ENCODE measurements around the gene TEX28. TPM values are rescaled to one million over a fixed set of nuclear protein-coding genes. Genes with fewer than 3 reads are reported as not detected.

The TEX28 gene
- total and polyA plus RNA-seq, 7 experiments from 2014 or later = not detected

GRCh38 chrX:154323537-154323936 is 28.6 kb upstream of the TEX28 start:
- H3K27me3 ChIP-seq (ENCODE audit: control insufficient read depth in 2 of 2, insufficient read depth in 2 of 2, low read length in 2 of 2) = no peaks in the 10 kb centered on the region
- H3K36me3 ChIP-seq (ENCODE audit: control insufficient read depth in 2 of 3, insufficient read depth in 3 of 3, low read length in 3 of 3) = no peaks in the 10 kb centered on the region
- no peaks in the 10 kb centered on the region for H3K9me3 ChIP-seq (ENCODE audit: control insufficient read depth in 2 of 3, low read length in 3 of 3)
- Mint-ChIP-seq H3K4me1 (peaks cover 19 to 61% (median 51%) of the 10 kb centered on the region in 7 donors), H3K9me3 (no peaks in the 10 kb centered on the region), H3K4me3 (no peak overlapping the region), H3K27me3 (no peaks in the 10 kb centered on the region), H3K36me3 (no peaks in the 10 kb centered on the region), H3K27ac (no peak overlapping the region)
- POLR2A ChIA-PET = no interaction called here
- H3K4me3 ChIP-seq (ENCODE audit: low read length) = no peak overlapping the region
- CTCF ChIA-PET = interaction anchor here (1.7 kb wide), 1 partner anchor 10 kb away, joined by 3 read pairs; no protein-coding TSS in a partner anchor
- no peak for ATAC-seq
- no peak overlapping the region for H3K27ac ChIP-seq (ENCODE audit: low read depth, low read length)
- DNase-seq = no peak
- H3K4me1 ChIP-seq (ENCODE audit: control insufficient read depth in 2 of 2, insufficient read depth in 2 of 2, low read length in 2 of 2) = peaks cover 26 to 37% of the 10 kb centered on the region in 2 donors
- intact Hi-C loops (cut with micrococcal nuclease) = no loop called here

- no peaks in the 10 kb centered on the region for H3K9me3 Mint-ChIP-seq
- H3K4me1 ChIP-seq (ENCODE audit: control insufficient read depth in 2 of 2, insufficient read depth in 2 of 2, low read length in 2 of 2) = peaks cover 25 to 31% of the 10 kb centered on the region in 2 donors
- H3K27me3 ChIP-seq (ENCODE audit: control insufficient read depth in 2 of 2, insufficient read depth in 2 of 2, low read length in 2 of 2) = no peaks in the 10 kb centered on the region
- H3K27ac ChIP-seq (ENCODE audit: low read depth, low read length) = no peak overlapping the region
- intact Hi-C loops (cut with micrococcal nuclease) = no loop called here
- H3K27me3 Mint-ChIP-seq = no peaks in the 10 kb centered on the region
- POLR2A ChIA-PET = interaction anchor here (1.0 kb wide), 1 partner anchor 51 kb away, joined by 3 read pairs; no protein-coding TSS in a partner anchor
- no peak for ATAC-seq
- H3K4me3 ChIP-seq (ENCODE audit: low read length) = no peak overlapping the region
- H3K36me3 ChIP-seq (ENCODE audit: control insufficient read depth in 2 of 3, insufficient read depth in 3 of 3, low read length in 3 of 3) = no peaks in the 10 kb centered on the region
- no peaks in the 10 kb centered on the region for H3K36me3 Mint-ChIP-seq
- H3K4me3 Mint-ChIP-seq = no peak overlapping the region
- DNase-seq = no peak
- peak overlapping the region in 1 of 9 donors; percentile 21 for H3K27ac Mint-ChIP-seq
- CTCF ChIA-PET = interaction anchor here (0.7 to 1.7 kb wide), 4 partner anchors 11 to 213 kb away, joined by 3 to 4 read pairs (median 3); partner anchors contain the start of gene FLNA
- H3K9me3 ChIP-seq (ENCODE audit: control insufficient read depth in 2 of 3, low read length in 3 of 3) = no peaks in the 10 kb centered on the region
- peaks cover 17 to 54% (median 47%) of the 10 kb centered on the region in 7 donors for H3K4me1 Mint-ChIP-seq
Observed at GRCh38 chrX:154322890-154323289, 28.0 kb upstream of the TEX28 start.

- no peak for ATAC-seq
Observed at GRCh38 chrX:154321594-154321993, 26.7 kb upstream of the TEX28 start.

GRCh38 chrX:154321152-154321551 is 26.2 kb upstream of the TEX28 start:
- peaks cover 12 to 45% (median 37%) of the 10 kb centered on the region in 7 donors for H3K4me1 Mint-ChIP-seq
- POLR2A ChIA-PET = no interaction called here
- peak overlapping the region in 2 of 9 donors; percentile 44 to 75 for H3K27ac Mint-ChIP-seq
- no peaks in the 10 kb centered on the region for H3K36me3 Mint-ChIP-seq
- no peaks in the 10 kb centered on the region for H3K9me3 ChIP-seq (ENCODE audit: control insufficient read depth in 2 of 3, low read length in 3 of 3)
- no peaks in the 10 kb centered on the region for H3K9me3 Mint-ChIP-seq
- H3K27me3 Mint-ChIP-seq = no peaks in the 10 kb centered on the region
- ATAC-seq (no peak), DNase-seq (no peak)
- intact Hi-C loops (cut with micrococcal nuclease) = no loop called here
- H3K4me1 ChIP-seq (ENCODE audit: control insufficient read depth in 2 of 2, insufficient read depth in 2 of 2, low read length in 2 of 2) = peaks cover 14 to 16% of the 10 kb centered on the region in 2 donors
- H3K27me3 ChIP-seq (ENCODE audit: control insufficient read depth in 2 of 2, insufficient read depth in 2 of 2, low read length in 2 of 2) = no peaks in the 10 kb centered on the region
- CTCF ChIA-PET = no interaction called here
- no peak overlapping the region for H3K4me3 ChIP-seq (ENCODE audit: low read length)
- no peak overlapping the region for H3K27ac ChIP-seq (ENCODE audit: low read depth, low read length)
- H3K36me3 ChIP-seq (ENCODE audit: control insufficient read depth in 2 of 3, insufficient read depth in 3 of 3, low read length in 3 of 3) = no peaks in the 10 kb centered on the region
- H3K4me3 Mint-ChIP-seq = peak overlapping the region in 8 of 10 donors; percentile 19 to 57 (median 42)

More at GRCh38 chrX:154321594-154321993, 26.7 kb upstream of the TEX28 start:
- H3K4me3 ChIP-seq (ENCODE audit: low read length) = no peak overlapping the region
- no peaks in the 10 kb centered on the region for H3K9me3 ChIP-seq (ENCODE audit: control insufficient read depth in 2 of 3, low read length in 3 of 3)
- intact Hi-C loops (cut with micrococcal nuclease) = no loop called here
- peak overlapping the region; percentile 18 to 57 (median 32) for H3K4me3 Mint-ChIP-seq
- peaks cover 18 to 20% of the 10 kb centered on the region in 2 donors for H3K4me1 ChIP-seq (ENCODE audit: control insufficient read depth in 2 of 2, insufficient read depth in 2 of 2, low read length in 2 of 2)
- H3K4me1 Mint-ChIP-seq = peaks cover 14 to 49% (median 42%) of the 10 kb centered on the region in 7 donors
- H3K27me3 ChIP-seq (ENCODE audit: control insufficient read depth in 2 of 2, insufficient read depth in 2 of 2, low read length in 2 of 2) = no peaks in the 10 kb centered on the region
- no peaks in the 10 kb centered on the region for H3K36me3 ChIP-seq (ENCODE audit: control insufficient read depth in 2 of 3, insufficient read depth in 3 of 3, low read length in 3 of 3)
- H3K27me3 Mint-ChIP-seq = no peaks in the 10 kb centered on the region
- CTCF ChIA-PET = interaction anchor here (1.0 to 1.4 kb wide), 2 partner anchors 54 to 214 kb away, joined by 3 to 4 read pairs; no protein-coding TSS in a partner anchor
- no peaks in the 10 kb centered on the region for H3K36me3 Mint-ChIP-seq
- POLR2A ChIA-PET = no interaction called here
- H3K27ac ChIP-seq (ENCODE audit: low read depth, low read length) = no peak overlapping the region
- no peaks in the 10 kb centered on the region for H3K9me3 Mint-ChIP-seq
- H3K27ac Mint-ChIP-seq = peak overlapping the region in 6 of 9 donors; percentile 41 to 76 (median 60)
- peak in 1 of 9 donors; percentile 24 for DNase-seq

- H3K36me3 ChIP-seq (ENCODE audit: control insufficient read depth in 2 of 3, insufficient read depth in 3 of 3, low read length in 3 of 3) = no peaks in the 10 kb centered on the region
- ChIA-PET CTCF (no interaction called here), POLR2A (no interaction called here)
- DNase-seq (no peak), ATAC-seq (no peak)
- no peaks in the 10 kb centered on the region for H3K27me3 ChIP-seq (ENCODE audit: control insufficient read depth in 2 of 2, insufficient read depth in 2 of 2, low read length in 2 of 2)
- intact Hi-C loops (cut with micrococcal nuclease) = no loop called here
- H3K4me1 ChIP-seq (ENCODE audit: control insufficient read depth in 2 of 2, insufficient read depth in 2 of 2, low read length in 2 of 2) = peaks cover 6 to 8% of the 10 kb centered on the region in 2 donors
- Mint-ChIP-seq H3K9me3 (no peaks in the 10 kb centered on the region), H3K4me3 (peak overlapping the region in 3 of 10 donors; percentile 6 to 51 (median 25)), H3K27ac (peak overlapping the region in 2 of 9 donors; percentile 36 to 38), H3K36me3 (no peaks in the 10 kb centered on the region), H3K27me3 (no peaks in the 10 kb centered on the region), H3K4me1 (peaks cover 12 to 37% (median 30%) of the 10 kb centered on the region in 7 donors)
- no peak overlapping the region for H3K27ac ChIP-seq (ENCODE audit: low read depth, low read length)
- H3K9me3 ChIP-seq (ENCODE audit: control insufficient read depth in 2 of 3, low read length in 3 of 3) = no peaks in the 10 kb centered on the region
- no peak overlapping the region for H3K4me3 ChIP-seq (ENCODE audit: low read length)
Observed at GRCh38 chrX:154320406-154320805, 25.5 kb upstream of the TEX28 start.

- peak; percentile 37 for ATAC-seq
- intact Hi-C loops (cut with micrococcal nuclease) = loop anchor here in 1 of 2 donors (1.0 to 2.0 kb wide), 2 partner anchors 53 to 217 kb away; no protein-coding TSS in a partner anchor
- H3K27me3 Mint-ChIP-seq = no peaks in the 10 kb centered on the region
- H3K4me1 Mint-ChIP-seq = peaks cover 14 to 41% (median 39%) of the 10 kb centered on the region in 7 donors
- H3K27ac Mint-ChIP-seq = peak overlapping the region in 2 of 9 donors; percentile 64 to 91
- peak overlapping the region in 8 of 10 donors; percentile 19 to 57 (median 48) for H3K4me3 Mint-ChIP-seq
- peak in 3 of 9 donors; percentile 37 to 39 (median 37) for DNase-seq
- H3K4me3 ChIP-seq (ENCODE audit: low read length) = no peak overlapping the region
- no peak overlapping the region for H3K27ac ChIP-seq (ENCODE audit: low read depth, low read length)
- no peaks in the 10 kb centered on the region for H3K9me3 Mint-ChIP-seq
- no peaks in the 10 kb centered on the region for H3K36me3 ChIP-seq (ENCODE audit: control insufficient read depth in 2 of 3, insufficient read depth in 3 of 3, low read length in 3 of 3)
- CTCF ChIA-PET = interaction anchor here (1.5 to 2.6 kb wide), 3 partner anchors 9 to 17 kb away, joined by 3 to 13 read pairs (median 8); no protein-coding TSS in a partner anchor
- POLR2A ChIA-PET = interaction anchor here (0.8 to 3.6 kb wide), 4 partner anchors 9 to 80 kb away, joined by 3 to 19 read pairs (median 4); partner anchors contain the start of gene RPL10
- H3K9me3 ChIP-seq (ENCODE audit: control insufficient read depth in 2 of 3, low read length in 3 of 3) = no peaks in the 10 kb centered on the region
- H3K4me1 ChIP-seq (ENCODE audit: control insufficient read depth in 2 of 2, insufficient read depth in 2 of 2, low read length in 2 of 2) = peaks cover 13 to 17% of the 10 kb centered on the region in 2 donors
- no peaks in the 10 kb centered on the region for H3K27me3 ChIP-seq (ENCODE audit: control insufficient read depth in 2 of 2, insufficient read depth in 2 of 2, low read length in 2 of 2)
- no peaks in the 10 kb centered on the region for H3K36me3 Mint-ChIP-seq
Observed at GRCh38 chrX:154317391-154317995, 22.6 kb upstream of the TEX28 start.
